ENCODE data around the gene ANXA8L1.
"Not testable (repeated sequence)": the region's sequence is repeated elsewhere in the genome, so short reads cannot be mapped to it uniquely, and the experiment has no call there.

The ANXA8L1 gene, protein sequence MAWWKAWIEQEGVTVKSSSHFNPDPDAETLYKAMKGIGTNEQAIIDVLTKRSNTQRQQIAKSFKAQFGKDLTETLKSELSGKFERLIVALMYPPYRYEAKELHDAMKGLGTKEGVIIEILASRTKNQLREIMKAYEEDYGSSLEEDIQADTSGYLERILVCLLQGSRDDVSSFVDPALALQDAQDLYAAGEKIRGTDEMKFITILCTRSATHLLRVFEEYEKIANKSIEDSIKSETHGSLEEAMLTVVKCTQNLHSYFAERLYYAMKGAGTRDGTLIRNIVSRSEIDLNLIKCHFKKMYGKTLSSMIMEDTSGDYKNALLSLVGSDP

GRCh38 chr10:46375406-46375805 lies at the start of gene ANXA8L1:
Gene ANXA8L1, plus strand, starts transcription at chr10:46375776. Its CDS starts 76 bp downstream, at chr10:46375852.
- DNase-seq: not testable (repeated sequence)

- DNase-seq: peak; percentile 17
These were observed 49.5 kb upstream of the ANXA8L1 start for GRCh38 chr10:46326066-46326465.

DNA sequence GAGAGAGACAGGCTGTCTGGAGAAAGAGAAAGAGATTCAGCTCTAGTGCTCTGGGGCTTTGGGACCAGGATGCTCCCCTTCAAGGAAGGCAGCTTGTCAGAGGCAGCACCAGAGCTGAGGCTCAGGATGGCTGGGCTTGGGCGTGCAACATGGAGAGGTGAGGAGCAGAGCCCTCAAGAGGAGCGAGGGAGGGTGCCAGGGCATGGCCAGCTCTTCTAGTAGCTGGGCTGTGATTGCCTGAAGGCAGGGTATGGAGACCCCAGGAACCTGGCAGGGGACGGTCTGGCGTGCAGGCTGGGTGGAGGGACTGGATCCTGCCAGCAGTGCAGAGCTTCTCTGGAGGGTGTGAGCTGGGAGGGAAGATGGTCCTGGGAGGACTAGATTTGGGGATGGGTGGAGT lies 48.6 kb upstream of the ANXA8L1 start:
- no peak for DNase-seq

GRCh38 chr10:46327685-46328084 lies 47.9 kb upstream of the ANXA8L1 start:
- no peak for DNase-seq

DNA sequence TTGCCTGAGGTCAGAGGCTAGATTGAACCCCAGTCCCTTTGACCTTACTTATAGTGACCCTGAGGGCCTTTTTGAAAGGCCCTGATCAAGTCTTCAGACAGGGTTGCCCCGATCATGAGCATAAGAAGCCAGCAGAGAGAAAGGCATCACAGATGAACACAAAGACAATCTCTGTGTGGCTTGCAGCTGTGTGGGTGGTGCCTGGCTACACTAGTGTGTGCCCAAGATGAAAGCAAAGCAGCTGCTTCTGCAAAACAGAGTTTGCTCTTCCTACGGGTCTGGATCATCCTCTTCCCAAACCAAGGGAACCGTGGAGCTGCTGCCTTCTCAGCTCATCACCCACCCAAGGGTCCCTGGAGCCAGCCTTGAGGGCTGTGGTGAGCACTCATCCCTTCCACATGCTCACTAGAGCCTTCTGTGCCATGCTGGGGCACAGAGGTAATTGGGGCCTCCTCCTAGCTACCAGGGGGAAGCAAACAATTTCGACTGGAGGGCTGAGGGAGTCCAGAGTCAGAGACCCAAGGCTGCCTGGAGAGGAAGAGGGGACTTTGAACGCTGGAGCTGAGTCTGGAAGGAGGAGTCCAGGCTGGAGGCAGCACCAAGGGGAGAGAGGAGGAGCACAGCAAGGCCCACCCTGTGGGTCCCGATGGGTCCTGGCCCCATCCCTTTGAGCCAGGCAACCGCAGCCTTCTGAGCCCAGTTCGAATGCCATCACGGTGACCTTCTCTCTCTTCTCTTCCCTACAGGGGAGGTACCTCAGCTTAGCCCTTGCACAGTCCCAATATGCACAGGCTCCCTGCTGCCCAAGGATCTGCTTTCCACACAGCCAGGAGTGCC lies 46.5 kb upstream of the ANXA8L1 start:
- DNase-seq: no peak

DNA sequence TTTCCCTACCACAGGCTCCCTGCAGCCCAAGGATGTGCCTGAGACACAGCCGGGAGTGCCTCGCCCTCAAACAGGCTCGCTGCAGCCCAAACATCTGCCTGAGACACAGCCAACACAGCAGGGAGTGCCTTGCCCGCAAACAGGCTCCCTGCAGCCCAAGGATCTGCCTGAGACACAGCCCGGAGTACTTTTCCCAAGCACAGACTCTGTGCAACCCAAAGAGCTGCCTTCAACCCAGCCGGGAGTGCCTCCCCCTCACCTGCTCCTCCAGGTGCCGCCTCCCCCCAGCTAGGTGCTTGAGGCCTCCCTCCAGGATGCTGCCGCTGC lies 45.9 kb upstream of the ANXA8L1 start:
- DNase-seq: no peak

GRCh38 chr10:46330894-46331293 lies 44.7 kb upstream of the ANXA8L1 start:
- no peak for DNase-seq

GRCh38 chr10:46365484-46365883 lies 10.1 kb upstream of the ANXA8L1 start:
- peak; percentile 3 for DNase-seq

DNA sequence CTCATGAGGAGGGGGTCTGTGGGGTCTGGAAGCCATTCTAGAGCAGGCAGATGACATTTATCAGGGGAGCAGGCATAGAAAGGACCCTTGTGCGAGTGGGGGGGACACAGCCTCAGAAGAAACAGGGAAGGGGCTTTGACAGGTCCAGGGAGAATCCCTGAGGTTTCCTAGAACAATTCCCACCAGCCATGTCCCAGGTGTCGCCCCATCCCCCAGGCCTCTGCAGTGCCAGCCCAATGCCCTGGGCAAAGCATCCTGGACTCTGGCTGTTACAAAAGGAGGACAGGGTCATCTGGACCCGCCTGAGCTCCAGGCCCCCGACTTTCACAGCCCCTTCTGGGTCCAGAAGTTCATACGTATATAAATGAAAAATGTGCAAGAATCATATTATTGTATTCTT lies 8.4 kb upstream of the ANXA8L1 start:
- not testable (repeated sequence) for DNase-seq

GRCh38 chr10:46367666-46368240 lies 7.8 kb upstream of the ANXA8L1 start:
- not testable (repeated sequence) for DNase-seq

DNA sequence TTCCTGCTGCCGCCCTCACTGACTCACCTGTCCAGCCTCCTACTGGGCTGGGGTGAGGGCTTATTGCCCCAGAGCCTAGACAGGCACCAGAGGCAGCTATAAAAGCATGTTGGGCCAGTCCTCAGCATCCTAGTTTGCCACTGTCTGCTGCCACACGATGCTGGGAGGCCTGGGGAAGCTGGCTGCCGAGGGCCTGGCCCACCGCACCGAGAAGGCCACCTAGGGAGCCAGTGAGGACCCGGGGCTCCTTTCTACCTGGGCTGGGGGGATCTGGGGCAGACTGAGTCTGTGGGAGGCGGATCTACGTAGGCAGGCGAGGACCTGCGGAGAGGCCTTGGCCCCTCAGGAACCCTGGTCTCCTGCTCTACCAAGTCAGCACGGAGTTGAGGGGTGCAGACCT lies 6.6 kb upstream of the ANXA8L1 start:
- DNase-seq: not testable (repeated sequence)

DNA sequence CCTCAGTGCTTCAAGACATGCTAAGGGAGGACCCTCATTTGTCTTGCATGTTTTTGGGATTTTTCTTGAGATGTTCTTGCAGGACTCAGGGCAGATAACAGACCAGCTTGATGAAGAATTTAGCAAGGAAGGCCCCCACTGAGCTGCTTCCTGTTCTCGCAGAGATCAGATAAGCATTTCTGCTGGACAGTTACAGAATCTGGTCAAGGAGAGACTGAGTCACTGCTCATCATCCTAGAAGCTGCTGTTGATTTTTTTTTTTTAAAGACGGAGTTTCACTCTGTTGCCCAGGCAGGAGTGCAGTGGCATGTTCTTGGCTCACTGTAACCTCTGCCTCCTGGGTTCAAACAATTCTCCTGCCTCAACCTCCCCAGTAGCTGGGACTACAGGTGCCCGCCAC lies 1.2 kb upstream of the ANXA8L1 start:
- not testable (repeated sequence) for DNase-seq

- not testable (repeated sequence) for DNase-seq
These were observed 1.4 kb downstream of the ANXA8L1 start for GRCh38 chr10:46377022-46377421.

DNA sequence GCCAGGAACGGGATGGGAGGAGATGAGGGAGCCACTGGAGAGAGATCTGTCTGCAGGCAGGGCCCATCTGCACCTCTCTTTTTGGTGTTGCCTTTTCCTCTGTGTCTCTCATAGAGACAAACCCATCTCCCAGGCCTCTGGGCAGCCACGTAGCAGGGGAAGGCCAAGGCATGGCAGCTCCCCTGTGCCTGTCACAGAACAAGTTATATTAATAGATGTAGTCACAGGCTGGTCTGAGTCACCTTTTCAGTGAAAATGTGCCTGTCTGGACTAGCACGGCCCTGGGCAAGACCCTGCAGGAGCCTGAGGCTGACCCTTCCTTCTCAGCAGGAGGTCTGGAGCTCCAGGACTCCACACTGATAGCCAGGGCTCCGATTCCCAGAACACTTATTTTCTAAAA lies 2.1 kb downstream of the ANXA8L1 start:
- not testable (repeated sequence) for DNase-seq

GRCh38 chr10:46378108-46378507 lies 2.5 kb downstream of the ANXA8L1 start:
- DNase-seq: not testable (repeated sequence)

DNA sequence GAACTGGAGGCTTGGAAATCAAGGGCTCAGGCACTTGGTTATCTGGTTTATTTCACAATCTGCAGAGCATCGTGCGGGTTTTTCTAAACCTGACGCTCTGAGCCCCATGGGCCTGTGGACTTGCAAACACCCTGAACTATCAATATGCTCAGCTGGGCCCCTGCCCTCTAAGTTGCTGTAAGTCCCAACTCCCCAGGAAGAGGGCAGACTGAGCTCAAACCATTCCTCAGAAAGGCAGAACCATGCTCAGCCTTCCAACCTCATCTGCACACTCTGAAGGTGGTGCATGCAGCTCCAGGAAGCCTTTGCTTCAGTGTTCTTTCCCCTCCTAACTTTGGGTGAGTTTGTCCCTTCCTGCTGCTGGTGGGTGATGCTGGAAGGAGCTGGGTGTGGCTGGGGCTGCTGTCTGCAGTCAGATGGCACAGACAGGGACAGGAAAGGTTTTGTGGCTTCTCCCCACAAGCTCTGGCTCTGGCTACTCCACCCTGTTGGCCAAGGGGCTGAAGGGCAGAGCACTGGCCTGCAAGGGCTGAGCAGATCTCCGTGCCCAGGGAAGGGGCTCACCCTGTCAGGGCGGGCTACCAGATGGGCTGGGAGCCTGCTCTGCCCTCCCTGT lies 3.8 kb downstream of the ANXA8L1 start:
- not testable (repeated sequence) for DNase-seq

DNA sequence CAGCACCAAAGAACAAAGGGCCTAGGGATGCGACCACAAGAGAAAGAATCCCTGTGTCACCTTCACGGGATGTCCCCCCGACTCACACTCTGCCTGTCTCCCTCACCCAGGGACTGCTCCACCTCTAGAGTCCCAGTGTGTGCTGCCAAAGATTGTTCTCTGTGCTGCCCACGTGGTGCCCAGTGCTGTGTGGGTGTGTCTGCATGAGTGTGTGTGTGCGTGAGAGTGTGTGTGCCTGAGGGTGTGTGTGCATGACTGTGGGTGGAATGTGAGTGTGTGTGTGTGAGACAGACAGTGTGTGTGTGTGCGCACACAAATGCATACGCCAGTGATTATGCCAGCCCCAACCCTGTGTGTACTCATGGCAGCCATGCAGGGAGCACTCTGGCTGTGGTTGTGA lies 10.3 kb downstream of the ANXA8L1 start:
- not testable (repeated sequence) for DNase-seq

DNA sequence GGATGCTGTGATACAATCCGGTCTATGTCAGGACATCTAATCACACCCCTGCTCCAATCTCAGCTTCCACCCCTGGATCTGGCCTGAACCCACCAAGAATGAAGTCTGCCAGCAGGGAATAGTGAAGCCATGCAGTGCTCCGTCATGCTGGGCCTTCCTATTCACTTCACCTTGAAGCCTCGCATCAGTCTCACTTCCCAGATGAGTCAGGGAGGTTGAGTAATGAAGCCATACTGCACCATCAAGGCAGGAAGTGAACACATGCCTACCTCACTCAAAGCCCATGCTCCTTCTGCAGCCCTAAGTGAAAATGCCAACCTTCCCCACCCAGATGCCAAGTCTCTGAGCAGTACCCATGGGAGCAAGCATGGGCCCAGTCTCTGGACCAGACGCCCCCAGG lies 11.1 kb downstream of the ANXA8L1 start:
- not testable (repeated sequence) for DNase-seq

GRCh38 chr10:46387309-46387902 lies 11.8 kb downstream of the ANXA8L1 start:
- DNase-seq: not testable (repeated sequence)

DNA sequence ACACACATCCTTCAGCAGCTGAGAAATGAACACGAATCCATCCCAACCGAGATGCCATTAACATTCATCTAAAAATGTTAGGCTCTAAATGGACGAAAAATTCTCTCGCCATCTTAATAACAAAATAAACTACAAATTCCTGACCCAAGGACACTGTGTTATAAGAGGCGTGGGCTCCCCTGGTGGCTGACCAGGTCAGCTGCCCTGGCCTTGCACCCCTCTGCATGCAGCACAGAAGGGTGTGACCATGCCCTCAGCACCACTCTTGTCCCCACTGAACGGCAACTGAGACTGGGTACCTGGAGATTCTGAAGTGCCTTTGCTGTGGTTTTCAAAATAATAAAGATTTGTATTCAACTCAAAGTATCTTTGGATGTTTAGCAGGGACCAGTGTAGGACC lies 15.8 kb downstream of the ANXA8L1 start:
- DNase-seq: not testable (repeated sequence)

GRCh38 chr10:46396441-46397279 lies 21.1 kb downstream of the ANXA8L1 start:
- DNase-seq: peak; percentile 75

DNA sequence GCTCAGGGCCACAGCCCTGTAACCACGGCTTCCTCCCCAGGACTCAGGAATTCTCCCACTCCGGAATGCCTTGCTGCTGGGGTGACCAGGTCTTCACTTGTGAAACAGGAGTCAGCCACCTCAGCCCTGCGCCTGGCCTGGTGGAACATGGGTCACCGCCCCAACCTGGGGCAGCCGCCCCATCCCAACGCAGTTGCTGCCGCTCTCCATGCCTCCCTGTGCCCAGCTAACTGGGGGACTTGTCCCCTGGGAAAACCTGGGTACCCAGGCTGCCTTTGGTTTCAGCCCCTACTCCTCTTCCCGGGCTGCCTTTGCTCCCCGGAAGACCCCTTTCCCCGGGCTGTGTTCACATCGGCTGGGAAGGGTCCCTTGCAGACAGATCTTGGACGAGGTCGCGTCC lies 22.2 kb downstream of the ANXA8L1 start:
- DNase-seq: not testable (repeated sequence)
